Fibroblast of skin of right biceps (primary cell): Measurements from ENCODE around the gene PRKCA.

ENCODE experiments used
- DNase-seq: peaks from one replicate; pipeline ENCODE4 v3.0.0-alpha.2; 2013

The PRKCA gene

GRCh38 chr17:66670206-66670605 is 367.8 kb downstream of the PRKCA start:
- DNase-seq, result no peak

- DNase-seq, result no peak
Observed at GRCh38 chr17:66671156-66671555, 368.7 kb downstream of the PRKCA start.

DNA sequence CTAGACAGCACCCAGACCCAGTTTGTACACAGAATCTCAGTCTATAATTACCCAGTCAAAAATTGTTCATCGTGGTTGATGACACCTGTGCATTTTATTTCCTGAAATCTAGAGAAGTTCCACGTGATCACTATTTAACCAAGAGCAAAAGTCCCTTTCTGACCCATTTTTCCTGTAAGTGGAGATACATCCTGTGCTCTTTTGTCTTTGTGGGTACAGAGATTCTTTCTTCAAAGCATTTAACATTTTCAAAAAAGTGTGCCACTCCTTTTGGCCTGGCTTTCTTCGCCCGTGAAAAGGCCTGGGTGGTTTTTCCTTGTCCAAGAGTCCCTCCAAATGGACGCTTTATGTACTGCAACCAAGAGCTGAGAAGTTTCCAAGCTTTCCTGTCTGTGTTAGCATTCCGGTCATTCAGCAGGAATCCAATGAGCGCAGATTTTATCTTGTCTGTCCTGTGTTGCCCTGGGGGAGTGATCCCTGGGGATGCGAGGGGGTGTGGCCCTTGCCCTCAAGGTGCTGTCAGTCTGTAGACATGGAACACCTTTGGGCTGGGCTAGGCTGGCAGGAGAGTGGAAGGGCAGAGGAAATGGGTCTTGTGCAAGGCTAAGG is 371.4 kb downstream of the PRKCA start:
- peak; percentile 72 for DNase-seq

DNA sequence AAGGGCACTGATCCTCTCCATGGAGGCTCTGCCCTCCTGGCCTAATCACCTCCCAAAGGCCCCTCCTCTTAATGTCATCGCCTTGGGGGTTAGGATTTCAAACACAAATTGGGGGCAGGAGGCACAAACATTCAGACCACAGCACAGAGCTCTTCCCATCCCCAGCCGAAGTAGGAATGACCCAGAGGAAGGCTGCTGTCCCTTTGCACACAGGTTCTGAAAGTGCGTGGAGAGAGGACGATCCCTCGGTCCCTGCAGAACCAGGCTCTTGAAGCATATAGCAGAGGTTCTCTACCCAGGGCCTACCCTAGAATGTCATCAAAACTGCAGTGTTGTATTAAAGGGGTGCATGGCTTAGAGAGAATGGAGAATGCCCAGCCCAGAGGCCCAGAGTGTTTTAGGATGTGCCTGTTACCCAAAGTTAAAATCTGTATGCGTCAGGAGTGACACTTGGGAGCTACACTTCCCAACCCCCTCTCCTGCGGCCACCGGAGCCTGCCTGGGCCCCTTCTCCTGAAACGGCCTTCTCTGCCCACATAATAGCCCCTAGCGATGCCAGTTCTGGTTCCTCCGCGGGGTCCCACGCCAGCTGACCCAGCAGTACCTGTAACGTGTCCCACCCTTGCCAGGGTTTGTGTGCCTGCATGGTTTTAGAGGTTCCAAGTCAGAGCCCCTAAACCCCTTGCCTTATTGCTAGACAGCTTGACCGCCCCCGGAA is 373.0 kb downstream of the PRKCA start:
- DNase-seq, result no peak

DNA sequence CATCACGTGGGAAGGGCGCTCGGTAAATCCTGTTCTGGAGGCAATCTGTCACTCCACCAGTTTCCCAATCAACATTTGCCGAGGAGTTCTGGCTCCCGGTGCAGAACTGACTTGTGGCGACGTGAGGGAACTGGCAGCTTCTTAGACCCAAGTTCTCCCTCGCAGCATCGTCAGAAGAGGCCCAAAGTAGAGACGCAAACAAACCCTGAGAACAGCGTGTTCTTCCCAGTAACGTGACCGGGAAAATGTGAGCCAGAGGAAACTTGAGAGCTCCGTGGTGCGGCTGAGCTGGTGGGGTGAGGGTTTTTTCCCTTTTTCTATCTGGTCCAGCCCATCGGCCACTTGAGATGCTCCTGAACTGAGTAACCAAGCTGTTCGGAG is 373.6 kb downstream of the PRKCA start:
- DNase-seq, result no peak

GRCh38 chr17:66676421-66676820 is 374.0 kb downstream of the PRKCA start:
- DNase-seq, result no peak

DNA sequence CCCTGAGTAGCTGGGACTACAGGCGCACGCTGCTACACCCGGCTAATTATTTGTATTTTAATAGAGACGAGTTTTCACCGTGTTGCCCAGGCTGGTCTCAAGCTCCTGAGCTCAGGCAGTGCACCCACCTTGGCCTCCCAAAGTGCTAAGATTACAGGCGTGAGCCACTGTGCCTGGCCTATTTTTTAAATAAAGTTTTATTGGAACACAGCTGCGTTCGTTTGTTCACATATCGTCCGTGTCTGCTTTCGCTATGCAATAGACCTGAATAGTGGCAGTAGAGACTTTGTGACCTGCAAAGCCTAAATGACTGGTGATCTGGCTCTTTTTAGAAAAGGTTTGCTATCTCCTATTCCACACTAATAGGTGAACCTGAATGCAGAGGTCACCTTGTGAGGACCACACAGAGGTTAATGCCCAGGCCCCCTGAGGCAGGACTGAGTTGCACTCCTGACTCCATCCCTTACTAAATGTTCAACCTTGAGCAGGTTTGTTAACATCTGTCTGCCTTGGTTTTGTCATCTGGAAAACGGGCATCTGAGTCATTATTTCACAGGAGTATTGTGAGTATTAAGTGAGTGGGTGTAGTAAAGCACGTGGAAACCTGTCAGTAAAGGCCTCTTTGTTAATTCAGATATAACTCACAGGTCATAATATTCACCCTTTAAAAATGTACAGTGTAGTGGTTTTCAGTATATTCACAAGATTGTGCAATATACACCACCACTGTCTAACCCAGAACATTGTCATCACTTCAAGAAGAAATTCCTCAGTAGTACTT is 375.0 kb downstream of the PRKCA start:
- DNase-seq, result peak; percentile 92

DNA sequence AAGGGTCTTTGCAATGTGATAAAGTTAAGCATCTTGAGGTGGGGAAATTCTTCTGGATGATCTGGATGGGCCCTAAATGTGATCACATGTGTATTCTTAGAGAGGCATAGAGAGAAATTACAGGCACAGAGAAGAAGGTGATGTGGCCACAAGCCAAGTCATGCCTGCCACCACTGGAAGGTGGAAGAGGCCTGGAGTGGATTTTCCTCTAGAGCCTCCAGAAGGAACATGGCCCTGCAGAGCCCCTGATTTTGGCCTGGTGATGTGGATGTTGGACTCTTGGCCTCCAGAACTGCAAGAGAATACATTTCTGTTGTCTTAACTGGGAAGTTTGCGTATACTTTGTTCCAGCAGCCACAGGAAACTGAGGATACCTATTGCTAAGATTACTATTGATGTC is 375.6 kb downstream of the PRKCA start:
- no peak for DNase-seq

GRCh38 chr17:66678827-66679226 is 376.4 kb downstream of the PRKCA start:
- no peak for DNase-seq

- DNase-seq, result no peak
Observed at GRCh38 chr17:66679631-66680517, 377.5 kb downstream of the PRKCA start.

DNA sequence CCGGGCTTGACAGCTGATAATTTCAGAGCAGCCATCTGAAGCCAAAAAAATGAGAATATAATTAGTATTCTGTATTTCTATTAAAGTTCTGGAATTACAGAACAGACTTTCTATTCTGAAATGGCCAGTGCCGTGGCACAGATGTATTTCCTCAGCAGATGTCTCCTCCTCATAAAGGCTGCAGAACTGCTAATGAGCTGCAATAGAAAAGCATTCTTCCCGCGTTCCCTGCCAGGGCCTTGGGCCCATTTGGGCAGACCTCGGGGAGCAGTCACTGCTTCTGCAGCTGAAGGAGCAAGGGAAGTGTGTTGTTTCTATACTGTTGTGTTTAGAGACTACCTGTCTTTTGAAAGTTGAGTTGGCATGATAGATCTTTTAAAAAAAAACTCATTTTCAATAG is 379.9 kb downstream of the PRKCA start:
- DNase-seq, result no peak

DNA sequence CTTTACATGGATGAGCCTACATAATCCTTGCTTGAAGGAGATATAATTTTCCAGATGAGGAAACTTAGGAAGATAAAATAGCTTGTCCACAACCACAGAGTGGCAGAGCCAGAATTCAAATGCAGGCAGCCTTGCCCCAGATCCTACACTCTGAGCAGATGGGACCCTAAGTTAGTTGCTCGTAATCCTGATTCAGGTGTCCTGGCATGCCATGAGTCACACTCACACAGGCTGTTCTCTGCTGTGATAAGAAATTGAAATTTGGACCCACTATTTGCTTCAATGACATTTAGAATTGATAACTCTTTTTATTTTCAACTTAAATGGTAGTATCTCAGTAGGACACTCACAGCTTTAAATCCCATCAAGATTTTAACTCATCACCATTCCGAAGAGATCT is 381.8 kb downstream of the PRKCA start:
- DNase-seq, result peak; percentile 8

DNA sequence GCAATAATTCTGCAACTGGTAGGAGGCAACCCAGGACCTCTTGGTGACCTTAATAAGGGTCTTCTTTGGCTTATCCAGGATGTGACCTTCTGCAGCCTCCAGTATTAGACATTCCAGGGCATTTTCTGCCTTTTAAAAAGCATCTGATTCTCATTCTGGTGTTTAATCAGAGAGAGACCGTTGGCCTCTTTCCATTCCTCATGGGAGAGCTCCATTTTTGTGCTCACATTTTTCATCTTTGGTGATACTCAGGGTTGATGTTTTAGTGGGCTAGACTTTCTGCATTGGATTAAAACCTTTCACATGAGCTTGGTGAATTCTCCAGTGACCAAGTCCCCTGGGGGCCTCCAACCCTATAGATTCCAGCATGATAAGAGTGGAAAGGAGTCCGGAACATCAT is 382.3 kb downstream of the PRKCA start:
- peak; percentile 26 for DNase-seq

DNA sequence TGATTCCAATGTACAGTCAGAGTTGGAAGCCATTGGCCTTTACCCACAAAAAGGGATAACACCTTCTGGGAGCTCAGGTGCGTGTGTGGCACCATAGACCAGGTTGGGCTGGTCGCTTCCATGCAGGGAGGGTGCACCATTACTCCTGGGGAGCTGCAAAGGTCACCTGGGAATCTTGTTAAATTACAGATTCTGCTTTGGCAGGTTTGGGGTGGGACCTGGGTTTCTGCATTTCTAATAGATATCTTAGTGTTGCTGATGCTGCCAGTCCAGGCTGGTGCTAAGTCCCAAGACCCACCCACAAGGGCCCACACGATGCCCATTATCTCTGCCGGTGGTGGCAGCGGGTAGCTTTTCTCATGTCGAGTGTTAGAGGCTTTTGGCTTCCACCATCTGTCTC is 384.2 kb downstream of the PRKCA start:
- DNase-seq, result no peak

DNA sequence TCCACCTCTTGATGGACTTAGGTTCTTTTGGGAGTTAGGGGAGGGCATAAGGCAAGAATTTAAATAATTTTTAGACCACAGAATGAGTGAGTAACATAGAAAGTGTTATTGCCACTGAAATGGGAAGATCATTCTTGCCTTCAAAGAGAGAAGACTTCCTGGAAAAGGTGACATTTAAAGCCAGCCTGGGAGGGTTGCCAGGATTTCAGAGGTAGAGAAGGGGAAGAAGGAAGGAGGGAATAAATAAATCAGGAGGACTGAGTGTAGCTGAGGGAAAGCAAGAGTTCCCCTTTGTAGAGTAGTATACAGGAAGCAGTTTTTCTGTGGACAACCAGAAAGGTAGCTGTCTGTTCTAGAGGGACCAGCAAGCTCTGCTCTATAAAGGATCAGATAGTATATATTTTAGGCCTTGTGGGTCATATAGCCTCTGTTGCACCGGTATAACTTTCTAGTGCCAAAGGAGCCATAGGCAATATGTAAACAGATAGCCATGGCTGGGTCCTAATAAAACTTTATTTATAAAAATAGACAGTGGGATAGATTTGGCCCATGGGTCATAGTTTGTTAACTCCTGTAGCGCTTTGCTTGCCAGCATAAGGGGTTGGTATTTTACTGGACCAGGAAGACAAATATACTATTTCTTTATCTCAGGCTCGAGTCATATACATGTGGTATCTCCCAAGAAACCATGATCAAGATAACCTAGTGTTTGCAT is 385.3 kb downstream of the PRKCA start:
- no peak for DNase-seq

GRCh38 chr17:66689221-66689620 is 386.8 kb downstream of the PRKCA start:
- DNase-seq, result no peak

DNA sequence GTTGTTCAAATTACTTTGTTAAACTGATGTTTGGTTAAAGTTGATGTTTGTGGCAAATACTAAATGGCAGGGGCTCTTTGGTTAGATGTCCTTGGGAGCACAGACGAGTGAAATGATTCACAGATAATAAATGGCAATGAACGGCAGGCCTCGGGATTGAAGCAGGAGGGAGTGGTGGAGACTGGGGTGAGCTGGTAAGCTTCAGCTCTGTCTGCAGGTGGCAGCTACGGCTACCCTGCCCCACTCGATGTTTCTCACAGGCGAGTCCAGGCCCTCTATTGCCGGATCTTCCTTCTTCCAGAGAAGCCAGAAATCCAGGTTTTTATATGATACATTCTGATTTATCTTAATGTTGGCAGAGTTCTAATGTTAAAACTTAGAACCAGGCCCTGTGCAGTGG is 387.8 kb downstream of the PRKCA start:
- DNase-seq, result no peak

GRCh38 chr17:66691644-66692420 is 389.4 kb downstream of the PRKCA start:
- DNase-seq, result no peak

- DNase-seq, result no peak
Observed at GRCh38 chr17:66692421-66692690, 389.9 kb downstream of the PRKCA start.

- no peak for DNase-seq
Observed at GRCh38 chr17:66695098-66695497, 392.7 kb downstream of the PRKCA start.

- DNase-seq, result no peak
Observed at GRCh38 chr17:66698270-66698669, 395.9 kb downstream of the PRKCA start.

DNA sequence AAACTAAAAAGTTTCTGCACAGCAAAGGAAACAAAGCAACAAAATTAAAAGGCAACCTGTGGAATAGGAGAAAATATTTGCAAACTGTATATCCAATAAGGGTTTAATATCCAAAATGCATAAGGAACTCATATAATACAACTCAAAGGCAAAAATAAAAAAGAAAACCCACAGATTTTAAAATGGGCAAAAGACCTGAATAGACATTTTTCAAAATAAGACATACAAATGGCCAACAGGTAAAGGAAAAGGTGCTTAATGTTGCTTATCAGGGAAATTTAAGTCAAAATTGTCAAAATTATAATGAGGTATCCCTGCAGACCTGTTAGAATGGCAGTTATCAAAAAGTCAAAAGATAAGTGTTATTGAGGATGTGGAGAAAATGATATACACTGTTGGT is 399.0 kb downstream of the PRKCA start:
- no peak for DNase-seq
